SU-DHL-6 (cell line): ENCODE data around the gene HMGA1.

Source experiments
- H2AFZ ChIP-seq: fragments of 200-600 bp; sonication (generic); 2 replicates; pipeline ENCODE4 v1.6.1; 2014; ENCODE audit warnings: low read depth, mild to moderate bottlenecking, moderate library complexity, mixed read lengths, antibody characterized with exemption, low read length; ENCODE audit not compliant: severe bottlenecking
- H3F3A ChIP-seq: fragments of 200-600 bp; shearing (Covaris generic); 2 replicates; pipeline ENCODE4 v1.6.0; 2016; ENCODE audit warnings: antibody characterized with exemption, mild to moderate bottlenecking; ENCODE audit not compliant: insufficient read depth
- H3K27ac ChIP-seq: fragments of 200-600 bp; sonication (generic); 2 replicates; pipeline ENCODE4 v1.5.1; 2016; ENCODE audit warnings: low read depth, mild to moderate bottlenecking, low read length, moderate library complexity, mixed read lengths
- H3K27me3 ChIP-seq: fragments of 200-600 bp; sonication (generic), shearing (Covaris generic); 2 replicates; pipeline ENCODE4 v1.6.0; 2014; ENCODE audit warnings: mild to moderate bottlenecking, low read length
- H3K36me3 ChIP-seq: fragments of 200-600 bp; sonication (generic); 2 replicates; pipeline ENCODE4 v1.6.1; 2014; ENCODE audit warnings: mild to moderate bottlenecking, low read length, mixed read lengths
- H3K4me2 ChIP-seq: fragments of 300-600, 200-600 bp; shearing (Covaris generic), sonication (generic); 2 replicates; pipeline ENCODE4 v1.6.0; 2014; ENCODE audit warnings: low read length, low read depth, mild to moderate bottlenecking; ENCODE audit not compliant: poor library complexity, severe bottlenecking
- H3K4me3 ChIP-seq: fragments of 200-600 bp; sonication (generic); 2 replicates; pipeline ENCODE4 v1.5.1; 2014; ENCODE audit warnings: antibody characterized with exemption, low read length, mild to moderate bottlenecking, mixed read lengths; ENCODE audit not compliant: insufficient read depth, poor library complexity, severe bottlenecking
- H3K79me2 ChIP-seq: fragments of 200-600 bp; sonication (generic); 2 replicates; pipeline ENCODE4 v1.6.1; 2014; ENCODE audit warnings: mild to moderate bottlenecking, low read length, moderate library complexity; ENCODE audit not compliant: insufficient read depth
- H3K9ac ChIP-seq: fragments of 200-600 bp; sonication (generic); 2 replicates; pipeline ENCODE4 v1.7.0; 2014; ENCODE audit warnings: mild to moderate bottlenecking, low read length
- H3K9me2 ChIP-seq: fragments of 200-600 bp; sonication (generic); replicated peaks from 2 replicates; pipeline ENCODE4 v1.6.1; 2014; ENCODE audit warnings: low read length; ENCODE audit not compliant: insufficient read depth
- H3K9me3 ChIP-seq: fragments of 200-600 bp; sonication (generic); 2 replicates; pipeline ENCODE4 v1.6.1; 2014; ENCODE audit warnings: low read length, mixed read lengths; ENCODE audit not compliant: insufficient read depth
- H4K20me1 ChIP-seq: fragments of 200-600 bp; sonication (generic); 2 replicates; pipeline ENCODE4 v1.6.1; 2014; ENCODE audit warnings: low read depth, mild to moderate bottlenecking, antibody characterized with exemption, low read length, moderate library complexity, mixed read lengths
- EZH2phosphoT487 ChIP-seq: fragments of 200-600 bp; sonication (generic), shearing (Covaris generic); conservative IDR thresholded peaks from 2 replicates; pipeline ENCODE4 v1.6.1; 2018; ENCODE audit warnings: mild to moderate bottlenecking, antibody characterized with exemption, low read length, moderate library complexity, mixed read lengths
- TF ChIP-seq, protein P1 (sequence below): fragments of 200-600 bp; sonication (generic); IDR thresholded peaks from one replicate; pipeline ENCODE4 v1.5.1; 2017; ENCODE audit warnings: antibody characterized with exemption, mild to moderate bottlenecking, low read length, moderate library complexity; ENCODE audit not compliant: insufficient read depth, poor library complexity, severe bottlenecking

The HMGA1 gene, protein sequence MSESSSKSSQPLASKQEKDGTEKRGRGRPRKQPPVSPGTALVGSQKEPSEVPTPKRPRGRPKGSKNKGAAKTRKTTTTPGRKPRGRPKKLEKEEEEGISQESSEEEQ

DNA sequence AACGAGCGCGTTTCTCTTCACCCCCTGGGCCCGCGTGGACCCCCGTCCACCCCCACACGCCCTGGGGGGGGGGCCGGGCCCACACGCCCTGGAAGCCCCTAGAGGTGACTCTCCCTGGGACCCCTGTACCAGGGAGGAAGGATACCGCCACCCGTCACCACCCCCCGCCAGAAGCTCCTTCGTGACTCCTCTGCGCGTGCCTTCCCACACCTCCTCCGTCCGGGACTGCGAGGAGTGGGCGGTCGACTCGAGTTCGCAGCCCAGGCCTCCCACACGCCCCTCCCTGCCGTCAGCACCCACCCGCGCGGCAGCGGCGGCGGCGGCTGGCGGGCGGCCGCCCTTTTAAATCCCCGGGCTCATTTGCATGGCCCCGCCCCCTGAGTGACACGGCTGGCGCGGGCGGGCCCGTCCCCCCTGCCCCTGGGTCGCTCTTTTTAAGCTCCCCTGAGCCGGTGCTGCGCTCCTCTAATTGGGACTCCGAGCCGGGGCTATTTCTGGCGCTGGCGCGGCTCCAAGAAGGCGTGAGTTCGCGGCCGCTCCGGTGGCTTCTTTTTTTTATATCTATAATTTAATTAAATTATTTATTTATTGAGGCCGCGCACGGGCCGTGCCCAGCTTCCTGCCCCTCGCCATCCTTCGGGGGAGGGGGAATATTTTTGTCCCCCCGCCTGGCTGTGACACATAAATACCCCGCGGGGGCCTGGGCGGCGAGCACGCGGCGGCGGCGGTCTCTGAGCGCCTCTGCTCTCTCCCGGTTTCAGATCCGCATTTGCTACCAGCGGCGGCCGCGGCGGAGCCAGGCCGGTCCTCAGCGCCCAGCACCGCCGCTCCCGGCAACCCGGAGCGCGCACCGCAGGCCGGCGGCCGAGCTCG lies at the start of gene HMGA1:
TSS of gene HMGA1 (plus strand) at position 431 of the 873 bp plus-strand sequence. CDS start 3,908 bp downstream, outside the sequence.
- no peaks in the 10 kb centered on the region for H3K9me3 ChIP-seq

GRCh38 chr6:34189806-34190503 lies 46.7 kb upstream of the HMGA1 start:
- Histone ChIP-seq H3K36me3 (no peaks in the 10 kb centered on the region), H3F3A (peaks cover 3% of the 10 kb centered on the region), H3K79me2 (no peaks in the 10 kb centered on the region), H4K20me1 (no peaks in the 10 kb centered on the region), H3K4me2 (no peak overlapping the region), H3K9me3 (no peaks in the 10 kb centered on the region), H3K9me2 (no peaks in the 10 kb centered on the region), H2AFZ (peak overlapping the region; percentile 50), H3K27me3 (no peaks in the 10 kb centered on the region), H3K9ac (no peak overlapping the region), H3K27ac (no peak overlapping the region), H3K4me3 (no peak overlapping the region)
- no peak for TF ChIP-seq EZH2phosphoT487
- TF ChIP-seq, protein P1, sequence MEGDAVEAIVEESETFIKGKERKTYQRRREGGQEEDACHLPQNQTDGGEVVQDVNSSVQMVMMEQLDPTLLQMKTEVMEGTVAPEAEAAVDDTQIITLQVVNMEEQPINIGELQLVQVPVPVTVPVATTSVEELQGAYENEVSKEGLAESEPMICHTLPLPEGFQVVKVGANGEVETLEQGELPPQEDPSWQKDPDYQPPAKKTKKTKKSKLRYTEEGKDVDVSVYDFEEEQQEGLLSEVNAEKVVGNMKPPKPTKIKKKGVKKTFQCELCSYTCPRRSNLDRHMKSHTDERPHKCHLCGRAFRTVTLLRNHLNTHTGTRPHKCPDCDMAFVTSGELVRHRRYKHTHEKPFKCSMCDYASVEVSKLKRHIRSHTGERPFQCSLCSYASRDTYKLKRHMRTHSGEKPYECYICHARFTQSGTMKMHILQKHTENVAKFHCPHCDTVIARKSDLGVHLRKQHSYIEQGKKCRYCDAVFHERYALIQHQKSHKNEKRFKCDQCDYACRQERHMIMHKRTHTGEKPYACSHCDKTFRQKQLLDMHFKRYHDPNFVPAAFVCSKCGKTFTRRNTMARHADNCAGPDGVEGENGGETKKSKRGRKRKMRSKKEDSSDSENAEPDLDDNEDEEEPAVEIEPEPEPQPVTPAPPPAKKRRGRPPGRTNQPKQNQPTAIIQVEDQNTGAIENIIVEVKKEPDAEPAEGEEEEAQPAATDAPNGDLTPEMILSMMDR = peak; percentile 79

More for the DNA sequence above, at the start of gene HMGA1:
- H3K4me2 ChIP-seq = peak within 1 kb of the TSS; percentile 84
- no peaks in the 10 kb centered on the region for H3K27me3 ChIP-seq
- H3K36me3 ChIP-seq = peaks cover 17% of the 10 kb centered on the region
- TF ChIP-seq, protein P1 = no peak
- no peak for TF ChIP-seq EZH2phosphoT487
- H3F3A ChIP-seq = peaks cover 42% of the 10 kb centered on the region
- no peaks in the 10 kb centered on the region for H3K9me2 ChIP-seq
- H3K4me3 ChIP-seq = peak within 1 kb of the TSS; percentile 98
- peaks cover 43% of the 10 kb centered on the region for H3K79me2 ChIP-seq
- H3K9ac ChIP-seq = peak within 1 kb of the TSS; percentile 100
- H2AFZ ChIP-seq = no peak within 1 kb of the TSS
- peak within 1 kb of the TSS; percentile 94 for H3K27ac ChIP-seq
- peaks cover 20% of the 10 kb centered on the region for H4K20me1 ChIP-seq

GRCh38 chr6:34190504-34191122 lies 46.1 kb upstream of the HMGA1 start:
- Histone ChIP-seq H2AFZ (no peak overlapping the region), H3K9ac (no peak overlapping the region), H3F3A (no peaks in the 10 kb centered on the region; the same call in 1 of the 2 replicates), H3K4me3 (no peak overlapping the region), H3K79me2 (no peaks in the 10 kb centered on the region), H3K27ac (no peak overlapping the region), H3K9me2 (no peaks in the 10 kb centered on the region), H3K36me3 (no peaks in the 10 kb centered on the region), H3K4me2 (no peak overlapping the region), H3K9me3 (no peaks in the 10 kb centered on the region), H4K20me1 (no peaks in the 10 kb centered on the region), H3K27me3 (no peaks in the 10 kb centered on the region)
- TF ChIP-seq, protein P1 = no peak
- no peak for TF ChIP-seq EZH2phosphoT487
